ENCODE measurements around the gene TNFAIP8. TPM values are rescaled to one million over a fixed set of nuclear protein-coding genes. Genes with fewer than 3 reads are reported as not detected.
A peak's percentile ranks its signal among the peaks of the same experiment; 100 is the strongest.

Gene TNFAIP8
- total and polyA plus RNA-seq, 10 of the 15 experiments (the other 5 are each of a cell fraction or from before 2014, with no cell fraction given) = 124 to 324 (median 177) TPM

DNA sequence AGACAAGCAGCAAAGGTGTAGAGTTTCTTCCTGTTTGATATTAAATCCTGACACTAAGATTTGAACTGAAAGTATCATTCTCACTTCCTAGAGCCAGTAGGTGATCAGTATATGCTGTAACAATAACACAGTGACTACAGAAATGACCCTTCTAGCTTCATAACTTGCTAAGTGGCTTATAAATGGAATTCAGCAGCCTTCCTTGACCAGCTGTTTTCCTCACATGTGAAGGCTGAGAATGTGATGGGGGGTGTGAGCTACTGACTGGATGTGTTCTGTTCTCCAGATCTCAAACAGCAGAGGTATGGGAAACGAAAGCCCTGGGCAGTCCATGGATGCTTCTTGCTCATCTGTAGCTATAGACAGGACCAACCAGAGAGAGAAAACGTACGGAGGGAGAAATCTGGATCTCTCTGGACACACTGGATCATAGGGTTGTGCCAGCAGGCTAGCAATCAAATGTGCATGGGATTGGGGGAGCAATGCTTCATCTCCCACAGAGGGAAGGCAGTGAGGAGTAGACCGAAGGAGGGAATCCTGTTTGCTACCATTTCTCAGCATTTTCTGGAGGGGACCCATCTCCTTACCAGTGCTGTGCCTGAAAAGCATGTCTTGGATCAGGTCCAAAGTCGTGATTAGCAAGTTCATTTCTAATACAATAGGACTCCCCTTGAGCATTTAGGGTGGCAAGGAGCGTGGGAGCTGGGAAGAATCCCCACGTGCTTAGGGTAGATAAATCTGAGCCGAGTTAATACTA, 39.4 kb downstream of the TNFAIP8 start (continued):
- TF ChIP-seq, protein P1, sequence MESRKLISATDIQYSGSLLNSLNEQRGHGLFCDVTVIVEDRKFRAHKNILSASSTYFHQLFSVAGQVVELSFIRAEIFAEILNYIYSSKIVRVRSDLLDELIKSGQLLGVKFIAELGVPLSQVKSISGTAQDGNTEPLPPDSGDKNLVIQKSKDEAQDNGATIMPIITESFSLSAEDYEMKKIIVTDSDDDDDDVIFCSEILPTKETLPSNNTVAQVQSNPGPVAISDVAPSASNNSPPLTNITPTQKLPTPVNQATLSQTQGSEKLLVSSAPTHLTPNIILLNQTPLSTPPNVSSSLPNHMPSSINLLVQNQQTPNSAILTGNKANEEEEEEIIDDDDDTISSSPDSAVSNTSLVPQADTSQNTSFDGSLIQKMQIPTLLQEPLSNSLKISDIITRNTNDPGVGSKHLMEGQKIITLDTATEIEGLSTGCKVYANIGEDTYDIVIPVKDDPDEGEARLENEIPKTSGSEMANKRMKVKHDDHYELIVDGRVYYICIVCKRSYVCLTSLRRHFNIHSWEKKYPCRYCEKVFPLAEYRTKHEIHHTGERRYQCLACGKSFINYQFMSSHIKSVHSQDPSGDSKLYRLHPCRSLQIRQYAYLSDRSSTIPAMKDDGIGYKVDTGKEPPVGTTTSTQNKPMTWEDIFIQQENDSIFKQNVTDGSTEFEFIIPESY (IDR thresholded peaks at IDR 0.05) = no peak
- TF ChIP-seq RAD21 (IDR thresholded peaks at IDR 0.05; ENCODE audit: insufficient read depth, low read depth, low read length) = no peak
- TF ChIP-seq ETV6 (conservative IDR thresholded peaks at IDR 0.05 in 1 of 2, IDR thresholded peaks at IDR 0.05 in 1 of 2; ENCODE audit: borderline replicate concordance in 1 of 2, low read depth in 1 of 2) = peak in 1 of 2 experiments; percentile 87; a peak in 1 of 4 replicates
- no peak for TF ChIP-seq SREBF1 (IDR thresholded peaks at IDR 0.05; ENCODE audit: low read length)
- TF ChIP-seq MXI1 (IDR thresholded peaks at IDR 0.05; ENCODE audit: low read depth, low read length) = no peak
- peak in 1 of 2 experiments; percentile 60; a peak in 3 of 4 replicates for TF ChIP-seq IKZF2 (IDR thresholded peaks at IDR 0.05)
- TF ChIP-seq, protein P2, sequence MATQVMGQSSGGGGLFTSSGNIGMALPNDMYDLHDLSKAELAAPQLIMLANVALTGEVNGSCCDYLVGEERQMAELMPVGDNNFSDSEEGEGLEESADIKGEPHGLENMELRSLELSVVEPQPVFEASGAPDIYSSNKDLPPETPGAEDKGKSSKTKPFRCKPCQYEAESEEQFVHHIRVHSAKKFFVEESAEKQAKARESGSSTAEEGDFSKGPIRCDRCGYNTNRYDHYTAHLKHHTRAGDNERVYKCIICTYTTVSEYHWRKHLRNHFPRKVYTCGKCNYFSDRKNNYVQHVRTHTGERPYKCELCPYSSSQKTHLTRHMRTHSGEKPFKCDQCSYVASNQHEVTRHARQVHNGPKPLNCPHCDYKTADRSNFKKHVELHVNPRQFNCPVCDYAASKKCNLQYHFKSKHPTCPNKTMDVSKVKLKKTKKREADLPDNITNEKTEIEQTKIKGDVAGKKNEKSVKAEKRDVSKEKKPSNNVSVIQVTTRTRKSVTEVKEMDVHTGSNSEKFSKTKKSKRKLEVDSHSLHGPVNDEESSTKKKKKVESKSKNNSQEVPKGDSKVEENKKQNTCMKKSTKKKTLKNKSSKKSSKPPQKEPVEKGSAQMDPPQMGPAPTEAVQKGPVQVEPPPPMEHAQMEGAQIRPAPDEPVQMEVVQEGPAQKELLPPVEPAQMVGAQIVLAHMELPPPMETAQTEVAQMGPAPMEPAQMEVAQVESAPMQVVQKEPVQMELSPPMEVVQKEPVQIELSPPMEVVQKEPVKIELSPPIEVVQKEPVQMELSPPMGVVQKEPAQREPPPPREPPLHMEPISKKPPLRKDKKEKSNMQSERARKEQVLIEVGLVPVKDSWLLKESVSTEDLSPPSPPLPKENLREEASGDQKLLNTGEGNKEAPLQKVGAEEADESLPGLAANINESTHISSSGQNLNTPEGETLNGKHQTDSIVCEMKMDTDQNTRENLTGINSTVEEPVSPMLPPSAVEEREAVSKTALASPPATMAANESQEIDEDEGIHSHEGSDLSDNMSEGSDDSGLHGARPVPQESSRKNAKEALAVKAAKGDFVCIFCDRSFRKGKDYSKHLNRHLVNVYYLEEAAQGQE (IDR thresholded peaks at IDR 0.05; ENCODE audit: low read depth, low read length) = no peak
- TF ChIP-seq, protein P3, sequence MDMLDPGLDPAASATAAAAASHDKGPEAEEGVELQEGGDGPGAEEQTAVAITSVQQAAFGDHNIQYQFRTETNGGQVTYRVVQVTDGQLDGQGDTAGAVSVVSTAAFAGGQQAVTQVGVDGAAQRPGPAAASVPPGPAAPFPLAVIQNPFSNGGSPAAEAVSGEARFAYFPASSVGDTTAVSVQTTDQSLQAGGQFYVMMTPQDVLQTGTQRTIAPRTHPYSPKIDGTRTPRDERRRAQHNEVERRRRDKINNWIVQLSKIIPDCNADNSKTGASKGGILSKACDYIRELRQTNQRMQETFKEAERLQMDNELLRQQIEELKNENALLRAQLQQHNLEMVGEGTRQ (IDR thresholded peaks at IDR 0.05; ENCODE audit: borderline replicate concordance, low read depth, low read length) = no peak
- no peak for TF ChIP-seq NR2C2 (IDR thresholded peaks at IDR 0.05; ENCODE audit: borderline replicate concordance, control insufficient read depth, insufficient read length, low read depth)
- TF ChIP-seq CBFB (IDR thresholded peaks at IDR 0.05; ENCODE audit: low read depth) = peak; percentile 35; the same call in 1 of the 2 replicates
- TF ChIP-seq CREB1 (IDR thresholded peaks at IDR 0.05; ENCODE audit: low read depth) = peak; percentile 59
- peak; percentile 78 for TF ChIP-seq NFIC (IDR thresholded peaks at IDR 0.05; ENCODE audit: low read depth, low read length)
- TF ChIP-seq BACH1 (IDR thresholded peaks at IDR 0.05; ENCODE audit: borderline replicate concordance) = 0 out of 2 replicates have a peak, but pooled peaks have one; percentile 12
- TF ChIP-seq BMI1 (IDR thresholded peaks at IDR 0.05; ENCODE audit: borderline replicate concordance) = no peak
- TF ChIP-seq SPI1 (IDR thresholded peaks at IDR 0.05; ENCODE audit: borderline replicate concordance, insufficient read depth, low read depth, low read length) = peak; percentile 59; the same call in 1 of the 2 replicates
- peak; percentile 68 for TF ChIP-seq MEF2A (IDR thresholded peaks at IDR 0.05; ENCODE audit: insufficient read depth, low read depth, low read length)
- TF ChIP-seq, protein P4, sequence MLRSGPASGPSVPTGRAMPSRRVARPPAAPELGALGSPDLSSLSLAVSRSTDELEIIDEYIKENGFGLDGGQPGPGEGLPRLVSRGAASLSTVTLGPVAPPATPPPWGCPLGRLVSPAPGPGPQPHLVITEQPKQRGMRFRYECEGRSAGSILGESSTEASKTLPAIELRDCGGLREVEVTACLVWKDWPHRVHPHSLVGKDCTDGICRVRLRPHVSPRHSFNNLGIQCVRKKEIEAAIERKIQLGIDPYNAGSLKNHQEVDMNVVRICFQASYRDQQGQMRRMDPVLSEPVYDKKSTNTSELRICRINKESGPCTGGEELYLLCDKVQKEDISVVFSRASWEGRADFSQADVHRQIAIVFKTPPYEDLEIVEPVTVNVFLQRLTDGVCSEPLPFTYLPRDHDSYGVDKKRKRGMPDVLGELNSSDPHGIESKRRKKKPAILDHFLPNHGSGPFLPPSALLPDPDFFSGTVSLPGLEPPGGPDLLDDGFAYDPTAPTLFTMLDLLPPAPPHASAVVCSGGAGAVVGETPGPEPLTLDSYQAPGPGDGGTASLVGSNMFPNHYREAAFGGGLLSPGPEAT (IDR thresholded peaks at IDR 0.05; ENCODE audit: low read depth) = no peak
- TF ChIP-seq LARP7 (IDR thresholded peaks at IDR 0.05) = no peak
- TF ChIP-seq, protein P5, sequence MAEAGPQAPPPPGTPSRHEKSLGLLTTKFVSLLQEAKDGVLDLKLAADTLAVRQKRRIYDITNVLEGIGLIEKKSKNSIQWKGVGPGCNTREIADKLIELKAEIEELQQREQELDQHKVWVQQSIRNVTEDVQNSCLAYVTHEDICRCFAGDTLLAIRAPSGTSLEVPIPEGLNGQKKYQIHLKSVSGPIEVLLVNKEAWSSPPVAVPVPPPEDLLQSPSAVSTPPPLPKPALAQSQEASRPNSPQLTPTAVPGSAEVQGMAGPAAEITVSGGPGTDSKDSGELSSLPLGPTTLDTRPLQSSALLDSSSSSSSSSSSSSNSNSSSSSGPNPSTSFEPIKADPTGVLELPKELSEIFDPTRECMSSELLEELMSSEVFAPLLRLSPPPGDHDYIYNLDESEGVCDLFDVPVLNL (IDR thresholded peaks at IDR 0.05; ENCODE audit: low read depth, low read length) = no peak

Measured in GM12878 (cell line).